K562 (cell line): ENCODE measurements around the gene ANKRD13D. TPM values are rescaled to one million over a fixed set of nuclear protein-coding genes. Genes with fewer than 3 reads are reported as not detected.
A peak's percentile ranks its signal among the peaks of the same experiment; 100 is the strongest.

Experiments
- ATAC-seq: fragments of 200-7000 bp; cut with Tn5 transposase; 3 replicates; pipeline ENCODE4 v1.9.1; 2020; ENCODE audit warnings: moderate library complexity
- BruUV-seq: library from RNA; stranded (reverse); fragments of 400-500 nt; replicated peaks from 2 replicates; lab custom pipeline; 2021; lab: Mats Ljungman, UMichigan
- CTCF ChIA-PET: fragments of 300-600 bp; formaldehyde crosslinking; extraction: SDS; loops from one replicate; lab custom pipeline; 2021; ENCODE audit warnings: low intra/inter-chr PET ratio; lab: Yijun Ruan, JAX
- POLR2A ChIA-PET: fragments of 300-600, 350-650 bp; sonication (Branson Sonifier 250); formaldehyde crosslinking; extraction: SDS; loops from one replicate; lab custom pipeline; 2021; ENCODE audit warnings: antibody characterized with exemption, inconsistent platforms; lab: Yijun Ruan, JAX
- DNase-seq, 4 experiments: peaks; one replicate each; pipeline versions ENCODE4 v3.0.0 to v3.0.0-alpha.2; 2011 to 2018; ENCODE audit warnings: low spot score in 3 of 4, mixed read lengths in 3 of 4; ENCODE audit errors: extremely low read depth in 1 of 4
- FAIRE-seq: peaks from 2 replicates; lab custom pipeline; 2011; peaks lifted over from hg19 to GRCh38; lab: Jason Lieb, UNC
- H2AFZ ChIP-seq: 2 replicates; pipeline ENCODE4 v1.6.0; 2011; ENCODE audit warnings: low read depth, low read length, control low read depth, inconsistent platforms
- H3K27ac ChIP-seq: fragments of 200-600 bp; 3 replicates; pipeline ENCODE4 v1.8.0; 2011; ENCODE audit warnings: low read depth, mild to moderate bottlenecking, control low read depth, inconsistent platforms, low read length, moderate library complexity, mixed read lengths; ENCODE audit errors: extremely low read depth
- H3K27me3 ChIP-seq, 2 experiments: fragments of 300-600 bp in 1 of 2; 2 replicates in 1 of 2; 3 replicates in 1 of 2; pipeline versions ENCODE4 v1.6.0 to v1.8.0; 2011; ENCODE audit warnings: inconsistent platforms in 2 of 2, low read length in 2 of 2, mild to moderate bottlenecking in 1 of 2, mixed read lengths in 1 of 2, moderate library complexity in 1 of 2; ENCODE audit not compliant: control insufficient read depth in 2 of 2, insufficient read depth in 2 of 2
- H3K36me3 ChIP-seq: fragments of 300-600 bp; 3 replicates; pipeline ENCODE4 v1.8.0; 2011; ENCODE audit warnings: mild to moderate bottlenecking, low read length, inconsistent platforms; ENCODE audit not compliant: control insufficient read depth, insufficient read depth
- H3K4me1 ChIP-seq, 2 experiments: fragments of 200-600 bp in 1 of 2; replicated peaks in 1 of 2; 2 replicates in 1 of 2; 3 replicates in 1 of 2; pipeline versions ENCODE4 v1.5.1 to v1.8.0; 2011; ENCODE audit warnings: inconsistent platforms in 2 of 2, low read length in 2 of 2, mild to moderate bottlenecking in 1 of 2, mixed read lengths in 1 of 2, moderate library complexity in 1 of 2; ENCODE audit not compliant: control insufficient read depth in 2 of 2, insufficient read depth in 2 of 2
- H3K4me2 ChIP-seq: 2 replicates; pipeline ENCODE4 v1.6.1; 2011; ENCODE audit warnings: low read length, control low read depth, inconsistent platforms, mixed read lengths; ENCODE audit not compliant: insufficient read depth
- H3K4me3 ChIP-seq: fragments of 200-600 bp; sonication (generic), shearing (Covaris generic); 2 replicates; pipeline ENCODE4 v1.5.1; 2016; ENCODE audit warnings: control low read depth, inconsistent platforms
- H3K79me2 ChIP-seq: fragments of 200-600 bp; 3 replicates; pipeline ENCODE4 v1.8.0; 2011; ENCODE audit warnings: low read length, inconsistent platforms; ENCODE audit not compliant: control insufficient read depth, insufficient read depth
- H3K9ac ChIP-seq, 2 experiments: 2 replicates each; pipeline versions ENCODE4 v1.6.0 to v1.6.1; 2011; ENCODE audit warnings: low read depth in 2 of 2, low read length in 2 of 2, control low read depth in 1 of 2, inconsistent platforms in 1 of 2, mild to moderate bottlenecking in 1 of 2, mixed read lengths in 1 of 2; ENCODE audit not compliant: insufficient read depth in 1 of 2
- H3K9me1 ChIP-seq: one replicate; pipeline ENCODE4 v1.6.0; 2011; ENCODE audit warnings: inconsistent platforms, mild to moderate bottlenecking, low read length, moderate library complexity; ENCODE audit not compliant: control insufficient read depth, insufficient read depth
- H3K9me3 ChIP-seq: replicated peaks from 2 replicates; pipeline ENCODE4 v1.5.1; 2011; ENCODE audit warnings: low read depth, low read length, inconsistent platforms; ENCODE audit not compliant: control insufficient read depth, insufficient read depth
- H4K20me1 ChIP-seq: replicated peaks from 2 replicates; pipeline ENCODE4 v1.6.1; 2011; ENCODE audit warnings: low read length, inconsistent platforms, mixed read lengths; ENCODE audit not compliant: control insufficient read depth, insufficient read depth
- RBFOX2 ChIP-seq: fragments of 200-400 bp; formaldehyde crosslinking; IDR thresholded peaks from 2 replicates; pipeline ENCODE4 v1.6.1; 2017; ENCODE audit warnings: low read depth, mild to moderate bottlenecking, low read length, moderate library complexity
- RBM22 ChIP-seq: fragments of 200-400 bp; formaldehyde crosslinking; IDR thresholded peaks from 2 replicates; pipeline ENCODE4 v1.6.1; 2018; ENCODE audit warnings: low read length, low read depth; ENCODE audit not compliant: poor library complexity, severe bottlenecking
- WGBS: fragments of 100-300 bp; shearing (Covaris generic); methylation state at CpG from one replicate; pipeline ENCODE4 v1.1.6; 2016; ENCODE audit warnings: low coverage, mixed read lengths; ENCODE audit not compliant: insufficient coverage; ENCODE audit errors: missing lambda C conversion rate; 5-methylcytosine and 5-hydroxymethylcytosine counted together
- in situ Hi-C: fragments of 300-500 bp; cut with MboI; formaldehyde crosslinking; loops from 4 replicates; pipeline ENCODE4 v1.15.0; 2018; ENCODE audit warnings: inconsistent platforms, mixed read lengths
- intact Hi-C: fragments of 100-400 bp; cut with micrococcal nuclease; formaldehyde crosslinking; loops from 2 replicates; pipeline ENCODE4 v1.14.2; 2022
- polyA plus RNA-seq, 8 experiments: library from polyadenylated mRNA; depleted of rRNA in 4 of 8; stranded (reverse) in 5 of 8; unstranded in 3 of 8; fragments of >200 nt; fragmentation: Nextera tagmentation in 2 of 8; fragmentation: Illumina TruSeq in 1 of 8; extraction: Ambion mirVana in 2 of 8; extraction: Trizol in 1 of 8; gene quantifications; 2 replicates each; pipeline versions ENCODE4 v1.2.1 to v1.2.3, GENCODE V29; 2011 to 2014; ENCODE audit warnings: inconsistent platforms in 1 of 8, missing spikeins in 1 of 8
- total RNA-seq, 7 experiments: library from RNA; depleted of rRNA in 6 of 7; stranded (reverse); fragments of >200 nt in 6 of 7; fragmentation: Illumina TruSeq in 2 of 7; extraction: Trizol in 2 of 7; gene quantifications; 2 replicates each; pipeline versions ENCODE4 v1.2.1 to v1.2.3, GENCODE V29; 2011 to 2021; ENCODE audit warnings: low replicate concordance in 1 of 7
- TF ChIP-seq, protein P1 (sequence below): fragments of 450-650 bp; IDR thresholded peaks from 2 replicates; pipeline ENCODE4 v1.6.1; 2016; ENCODE audit warnings: mild to moderate bottlenecking

The ANKRD13D gene
- total and polyA plus RNA-seq, 9 of the 15 experiments (the other 6 are each of a cell fraction or from before 2014, with no cell fraction given): 0.94 to 40.9 (median 22.4) TPM

DNA sequence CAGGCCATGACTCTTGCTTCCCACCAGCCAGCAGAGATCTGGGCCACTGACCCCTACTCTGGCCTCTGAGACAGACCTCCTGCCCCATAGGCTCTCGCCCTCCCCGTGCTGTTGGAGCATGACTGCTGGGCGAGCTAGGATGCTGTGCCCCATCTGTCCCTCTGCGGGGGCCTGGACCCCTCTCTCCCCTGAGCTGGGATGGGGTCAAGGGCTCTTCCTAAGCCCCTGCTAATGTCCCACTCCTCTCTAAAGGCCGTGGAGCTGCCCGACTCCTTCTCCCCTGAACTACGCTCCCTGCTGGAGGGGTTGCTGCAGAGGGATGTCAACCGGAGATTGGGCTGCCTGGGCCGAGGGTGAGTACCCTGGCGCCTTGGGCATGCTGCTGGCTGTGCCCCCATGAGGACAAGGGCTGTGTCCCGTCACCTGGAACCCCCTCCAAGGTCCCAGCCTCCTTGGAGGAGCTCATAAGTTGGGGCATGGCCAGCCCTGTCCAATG lies 6.2 kb upstream of the ANKRD13D start:
- peak overlapping the region in 1 of 2 experiments; percentile 14; a peak in 1 of 4 replicates for H3K9ac ChIP-seq
- ATAC-seq: no peak
- no peak for DNase-seq
- BruUV-seq: no TSS peak
- H3K36me3 ChIP-seq: peaks cover 98% of the 10 kb centered on the region; the same call in 2 of the 3 replicates
- no peaks in the 10 kb centered on the region for H3K27me3 ChIP-seq
- intact Hi-C loops: no loop called here
- in situ Hi-C loops: no loop called here
- no peak for FAIRE-seq
- H3K4me2 ChIP-seq: no peak overlapping the region
- TF ChIP-seq RBM22 (peak; percentile 15), RBFOX2 (peak; percentile 22; the same call in 1 of the 2 replicates)
- TF ChIP-seq, protein P1, sequence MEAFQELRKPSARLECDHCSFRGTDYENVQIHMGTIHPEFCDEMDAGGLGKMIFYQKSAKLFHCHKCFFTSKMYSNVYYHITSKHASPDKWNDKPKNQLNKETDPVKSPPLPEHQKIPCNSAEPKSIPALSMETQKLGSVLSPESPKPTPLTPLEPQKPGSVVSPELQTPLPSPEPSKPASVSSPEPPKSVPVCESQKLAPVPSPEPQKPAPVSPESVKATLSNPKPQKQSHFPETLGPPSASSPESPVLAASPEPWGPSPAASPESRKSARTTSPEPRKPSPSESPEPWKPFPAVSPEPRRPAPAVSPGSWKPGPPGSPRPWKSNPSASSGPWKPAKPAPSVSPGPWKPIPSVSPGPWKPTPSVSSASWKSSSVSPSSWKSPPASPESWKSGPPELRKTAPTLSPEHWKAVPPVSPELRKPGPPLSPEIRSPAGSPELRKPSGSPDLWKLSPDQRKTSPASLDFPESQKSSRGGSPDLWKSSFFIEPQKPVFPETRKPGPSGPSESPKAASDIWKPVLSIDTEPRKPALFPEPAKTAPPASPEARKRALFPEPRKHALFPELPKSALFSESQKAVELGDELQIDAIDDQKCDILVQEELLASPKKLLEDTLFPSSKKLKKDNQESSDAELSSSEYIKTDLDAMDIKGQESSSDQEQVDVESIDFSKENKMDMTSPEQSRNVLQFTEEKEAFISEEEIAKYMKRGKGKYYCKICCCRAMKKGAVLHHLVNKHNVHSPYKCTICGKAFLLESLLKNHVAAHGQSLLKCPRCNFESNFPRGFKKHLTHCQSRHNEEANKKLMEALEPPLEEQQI: no peak
- TF ChIP-seq, all 486 proteins: peak for 2
- POLR2A ChIA-PET: interaction anchor here (1.5 kb wide), 1 partner anchor 14 kb away, joined by 4 read pairs; no protein-coding TSS in a partner anchor
- H2AFZ ChIP-seq: no peak overlapping the region
- peaks cover 18 to 67% of the 10 kb centered on the region in 2 experiments for H3K4me1 ChIP-seq
- WGBS: 96% methylated on average over 9 of the region's 11 CpGs
- H3K9me3 ChIP-seq: no peaks in the 10 kb centered on the region
- no peak overlapping the region for H3K4me3 ChIP-seq
- CTCF ChIA-PET: no interaction called here
- peaks cover 16% of the 10 kb centered on the region for H3K79me2 ChIP-seq
- H4K20me1 ChIP-seq: no peaks in the 10 kb centered on the region
- H3K9me1 ChIP-seq: no peaks in the 10 kb centered on the region
- no peak overlapping the region for H3K27ac ChIP-seq
